B cell (primary cell): Measurements from ENCODE around the gene E2F3. TPM values are rescaled to one million over a fixed set of nuclear protein-coding genes. Genes with fewer than 3 reads are reported as not detected.

Experiments used
- ATAC-seq: fragments of 200-7000 bp; cut with Tn5 transposase; one replicate; pipeline ENCODE4 v1.10.0; 2021; ENCODE audit warnings: low read depth, mild to moderate bottlenecking, moderate number of reproducible peaks, moderate library complexity
- CTCF ChIA-PET: fragments of 350-600 bp; sonication (Branson Sonifier 250); formaldehyde crosslinking; loops from one replicate; lab custom pipeline; 2021; ENCODE audit warnings: antibody characterized with exemption, inconsistent platforms; lab: Charles Lee
- POLR2A ChIA-PET: fragments of 350-600 bp; sonication (Branson Sonifier 250); formaldehyde crosslinking; loops from one replicate; lab custom pipeline; 2021; ENCODE audit warnings: antibody characterized with exemption; lab: Charles Lee
- DNase-seq: peaks from one replicate; pipeline ENCODE4 v3.0.0; 2013
- H2AFZ ChIP-seq: 2 replicates; pipeline ENCODE4 v1.6.1; 2012; ENCODE audit warnings: mild to moderate bottlenecking, low read depth, low read length; ENCODE audit not compliant: insufficient read depth, poor library complexity, severe bottlenecking
- H3K27ac ChIP-seq, 2 donors: 1 replicate in 1 of 2; 2 replicates in 1 of 2; pipeline ENCODE4 v1.5.1; 2012 to 2013; ENCODE audit warnings: low read length in 2 of 2, mild to moderate bottlenecking in 2 of 2, moderate library complexity in 1 of 2
- H3K27me3 ChIP-seq, 4 experiments: fragments of 200-600 bp in 1 of 4; sonication (generic) in 1 of 4; replicated peaks in 1 of 4; 1 replicate in 2 of 4; 2 replicates in 2 of 4; pipeline versions ENCODE4 v1.6.1 to v1.7.0; 2013 to 2016; ENCODE audit warnings: low read length in 3 of 4, mild to moderate bottlenecking in 2 of 4, mixed read lengths in 1 of 4, moderate library complexity in 1 of 4; ENCODE audit not compliant: insufficient read depth in 4 of 4, control insufficient read depth in 3 of 4; ENCODE audit errors: control extremely low read depth in 1 of 4
- H3K36me3 ChIP-seq, 2 experiments: replicated peaks in 1 of 2; 1 replicate in 1 of 2; 2 replicates in 1 of 2; pipeline versions ENCODE4 v1.6.1 to v1.7.1; 2013; ENCODE audit warnings: low read length in 1 of 2; ENCODE audit not compliant: insufficient read depth in 2 of 2, control insufficient read depth in 1 of 2; ENCODE audit errors: control extremely low read depth in 1 of 2, extremely low read depth in 1 of 2
- H3K4me1 ChIP-seq, 2 donors: fragments of 200-600 bp in 1 of 2; sonication (generic) in 1 of 2; 1 replicate in 1 of 2; 2 replicates in 1 of 2; pipeline versions ENCODE4 v1.5.1 to v1.6.1; 2013 to 2017; ENCODE audit warnings: low read length in 2 of 2; ENCODE audit not compliant: control insufficient read depth in 2 of 2, insufficient read depth in 2 of 2
- H3K4me2 ChIP-seq: replicated peaks from 2 replicates; pipeline ENCODE3; 2012; ENCODE audit warnings: mild to moderate bottlenecking, low read depth, low read length; ENCODE audit not compliant: poor library complexity, severe bottlenecking
- H3K4me3 ChIP-seq, 5 experiments: fragments of 200-600 bp in 1 of 5; sonication (generic) in 1 of 5; 1 replicate in 3 of 5; 2 replicates in 2 of 5; pipeline versions ENCODE4 v1.5.1 to v1.7.0; 2011 to 2016; ENCODE audit warnings: low read length in 4 of 5, mild to moderate bottlenecking in 4 of 5, low read depth in 2 of 5, control low read depth in 1 of 5, moderate library complexity in 1 of 5; ENCODE audit not compliant: insufficient read depth in 1 of 5; ENCODE audit errors: control extremely low read depth in 1 of 5, extremely low read depth in 1 of 5
- H3K79me2 ChIP-seq: fragments of 200-600 bp; sonication (generic); one replicate; pipeline ENCODE4 v1.6.0; 2016; ENCODE audit warnings: low read length; ENCODE audit not compliant: control insufficient read depth, insufficient read depth
- H3K9ac ChIP-seq: fragments of 200-600 bp; sonication (generic); 2 replicates; pipeline ENCODE4 v1.6.1; 2017; ENCODE audit warnings: mild to moderate bottlenecking, low read length, moderate library complexity
- H3K9me3 ChIP-seq, 3 donors: one replicate each; pipeline versions ENCODE4 v1.6.1 to v1.7.1; 2013; ENCODE audit warnings: low read length in 2 of 3; ENCODE audit not compliant: control insufficient read depth in 2 of 3, insufficient read depth in 1 of 3; ENCODE audit errors: control extremely low read depth in 1 of 3
- H4K20me1 ChIP-seq: 2 replicates; pipeline ENCODE4 v1.6.0; 2012; ENCODE audit warnings: mild to moderate bottlenecking, low read length; ENCODE audit not compliant: insufficient read depth, control insufficient read depth, poor library complexity, severe bottlenecking
- H3K27ac Mint-ChIP-seq: one replicate; pipeline ENCODE4 v1.8.0; 2021; ENCODE audit warnings: mixed read lengths
- H3K27me3 Mint-ChIP-seq: one replicate; pipeline ENCODE4 v1.8.0; 2021; ENCODE audit warnings: mixed read lengths
- H3K4me1 Mint-ChIP-seq: one replicate; pipeline ENCODE4 v1.8.0; 2021; ENCODE audit warnings: mixed read lengths
- H3K4me3 Mint-ChIP-seq: one replicate; pipeline ENCODE4 v1.8.0; 2021; ENCODE audit warnings: mixed read lengths
- H3K9me3 Mint-ChIP-seq: one replicate; pipeline ENCODE4 v1.8.0; 2022; ENCODE audit warnings: mixed read lengths; ENCODE audit not compliant: insufficient read depth
- EZH2 ChIP-seq: IDR thresholded peaks from 2 replicates; pipeline ENCODE4 v1.6.1; 2012; ENCODE audit warnings: borderline replicate concordance, low read depth, mild to moderate bottlenecking, moderate library complexity, low read length; ENCODE audit not compliant: insufficient read depth, poor library complexity, severe bottlenecking
- WGBS: methylation state at CpG from one replicate; pipeline ENCODE4 v1.1.5; 2013; ENCODE audit warnings: missing lambda C conversion rate; ENCODE audit not compliant: insufficient coverage; 5-methylcytosine and 5-hydroxymethylcytosine counted together
- intact Hi-C: fragments of 100-400 bp; cut with micrococcal nuclease; formaldehyde crosslinking; loops from one replicate; pipeline ENCODE4 v1.10.0; 2022
- polyA plus RNA-seq: library from polyadenylated mRNA; depleted of rRNA; stranded (reverse); fragments of >200 nt; gene quantifications from 2 replicates; pipeline ENCODE4 v1.2.3, GENCODE V29; 2012
- total RNA-seq, 2 donors: library from RNA; stranded (reverse); fragments of 120-200 nt in 1 of 2; gene quantifications; 1 replicate in 1 of 2; 2 replicates in 1 of 2; pipeline versions ENCODE4 v1.2.3 to v1.2.4, GENCODE V29; 2013 to 2022
- TF ChIP-seq, protein P1 (sequence below): fragments of 200-600 bp; IDR thresholded peaks from one replicate; pipeline ENCODE4 v1.8.0; 2022; ENCODE audit warnings: antibody characterized with exemption, mild to moderate bottlenecking

The E2F3 gene
- total and polyA plus RNA-seq, 2 donors (not counting 1 experiment from before 2014, with no cell fraction given) = 2.2 to 8.3 TPM

DNA sequence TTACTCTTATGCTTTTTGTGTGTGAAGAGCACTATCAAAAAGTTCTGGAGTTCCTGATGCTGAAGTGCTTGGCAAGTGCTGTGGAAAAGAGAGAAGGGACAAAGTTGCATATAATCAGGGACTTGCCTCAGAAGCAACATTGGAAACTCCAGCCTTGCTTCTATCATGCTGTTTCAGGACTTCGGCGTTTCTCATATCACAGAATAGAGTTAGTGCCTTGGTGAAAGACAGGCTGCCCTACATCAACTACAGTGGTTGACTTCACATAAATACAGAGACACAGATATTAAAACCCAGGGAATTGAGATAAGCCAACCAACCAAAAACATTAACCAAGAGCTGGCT lies 96.3 kb downstream of the E2F3 start:
- Histone ChIP-seq H3K27ac (no peak overlapping the region), H4K20me1 (no peaks in the 10 kb centered on the region), H3K4me3 (no peak overlapping the region), H2AFZ (no peak overlapping the region), H3K27me3 (no peaks in the 10 kb centered on the region), H3K36me3 (no peaks in the 10 kb centered on the region), H3K4me2 (no peak overlapping the region), H3K9me3 (no peaks in the 10 kb centered on the region), H3K9ac (no peak overlapping the region), H3K4me1 (no peaks in the 10 kb centered on the region), H3K79me2 (no peaks in the 10 kb centered on the region)
- Mint-ChIP-seq H3K27ac (no peak overlapping the region), H3K27me3 (no peaks in the 10 kb centered on the region), H3K4me3 (no peak overlapping the region), H3K9me3 (no peaks in the 10 kb centered on the region), H3K4me1 (no peaks in the 10 kb centered on the region)
- ChIA-PET CTCF (no interaction called here), POLR2A (no interaction called here)
- TF ChIP-seq EZH2 = no peak
- TF ChIP-seq, protein P1, sequence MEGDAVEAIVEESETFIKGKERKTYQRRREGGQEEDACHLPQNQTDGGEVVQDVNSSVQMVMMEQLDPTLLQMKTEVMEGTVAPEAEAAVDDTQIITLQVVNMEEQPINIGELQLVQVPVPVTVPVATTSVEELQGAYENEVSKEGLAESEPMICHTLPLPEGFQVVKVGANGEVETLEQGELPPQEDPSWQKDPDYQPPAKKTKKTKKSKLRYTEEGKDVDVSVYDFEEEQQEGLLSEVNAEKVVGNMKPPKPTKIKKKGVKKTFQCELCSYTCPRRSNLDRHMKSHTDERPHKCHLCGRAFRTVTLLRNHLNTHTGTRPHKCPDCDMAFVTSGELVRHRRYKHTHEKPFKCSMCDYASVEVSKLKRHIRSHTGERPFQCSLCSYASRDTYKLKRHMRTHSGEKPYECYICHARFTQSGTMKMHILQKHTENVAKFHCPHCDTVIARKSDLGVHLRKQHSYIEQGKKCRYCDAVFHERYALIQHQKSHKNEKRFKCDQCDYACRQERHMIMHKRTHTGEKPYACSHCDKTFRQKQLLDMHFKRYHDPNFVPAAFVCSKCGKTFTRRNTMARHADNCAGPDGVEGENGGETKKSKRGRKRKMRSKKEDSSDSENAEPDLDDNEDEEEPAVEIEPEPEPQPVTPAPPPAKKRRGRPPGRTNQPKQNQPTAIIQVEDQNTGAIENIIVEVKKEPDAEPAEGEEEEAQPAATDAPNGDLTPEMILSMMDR = no peak
- intact Hi-C loops = no loop called here
- no peak for ATAC-seq
- no peak for DNase-seq
- WGBS = 90% methylated on average over 2 of the region's 2 CpGs

DNA sequence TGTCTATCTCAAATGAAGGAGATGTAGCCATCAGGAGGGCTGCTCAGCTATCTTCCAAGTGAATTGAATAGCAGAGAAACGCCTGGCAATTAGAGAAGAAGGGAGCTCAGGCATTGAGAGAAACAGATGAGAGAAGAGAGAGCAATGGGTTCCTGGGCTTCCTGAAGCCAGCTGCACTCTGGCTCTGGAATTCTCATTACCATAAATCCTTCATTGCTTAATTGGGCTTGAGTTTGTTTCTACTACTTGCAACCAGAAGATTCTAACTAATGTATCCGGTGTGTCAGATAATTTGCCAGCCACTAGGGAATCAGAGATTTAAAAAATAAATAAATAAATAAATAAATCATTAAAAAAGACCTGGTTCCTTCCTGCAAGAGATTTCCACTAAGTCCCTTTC lies 107.5 kb downstream of the E2F3 start:
- WGBS = 100% methylated on average over 1 of the region's 2 CpGs
- Mint-ChIP-seq H3K4me1 (no peaks in the 10 kb centered on the region), H3K27me3 (peaks cover 15% of the 10 kb centered on the region), H3K4me3 (no peak overlapping the region), H3K9me3 (no peaks in the 10 kb centered on the region), H3K27ac (no peak overlapping the region)
- Histone ChIP-seq H3K4me3 (no peak overlapping the region), H3K27ac (no peak overlapping the region), H4K20me1 (no peaks in the 10 kb centered on the region), H3K36me3 (no peaks in the 10 kb centered on the region), H3K4me1 (no peaks in the 10 kb centered on the region), H3K9ac (no peak overlapping the region), H3K27me3 (no peaks in the 10 kb centered on the region), H3K4me2 (no peak overlapping the region), H2AFZ (no peak overlapping the region), H3K9me3 (no peaks in the 10 kb centered on the region), H3K79me2 (no peaks in the 10 kb centered on the region)
- DNase-seq (no peak), ATAC-seq (no peak)
- intact Hi-C loops = no loop called here
- POLR2A ChIA-PET = no interaction called here
- CTCF ChIA-PET = no interaction called here
- TF ChIP-seq, protein P1 = no peak
- TF ChIP-seq EZH2 = no peak
